ENCODE data around the gene PROC.

DNA sequence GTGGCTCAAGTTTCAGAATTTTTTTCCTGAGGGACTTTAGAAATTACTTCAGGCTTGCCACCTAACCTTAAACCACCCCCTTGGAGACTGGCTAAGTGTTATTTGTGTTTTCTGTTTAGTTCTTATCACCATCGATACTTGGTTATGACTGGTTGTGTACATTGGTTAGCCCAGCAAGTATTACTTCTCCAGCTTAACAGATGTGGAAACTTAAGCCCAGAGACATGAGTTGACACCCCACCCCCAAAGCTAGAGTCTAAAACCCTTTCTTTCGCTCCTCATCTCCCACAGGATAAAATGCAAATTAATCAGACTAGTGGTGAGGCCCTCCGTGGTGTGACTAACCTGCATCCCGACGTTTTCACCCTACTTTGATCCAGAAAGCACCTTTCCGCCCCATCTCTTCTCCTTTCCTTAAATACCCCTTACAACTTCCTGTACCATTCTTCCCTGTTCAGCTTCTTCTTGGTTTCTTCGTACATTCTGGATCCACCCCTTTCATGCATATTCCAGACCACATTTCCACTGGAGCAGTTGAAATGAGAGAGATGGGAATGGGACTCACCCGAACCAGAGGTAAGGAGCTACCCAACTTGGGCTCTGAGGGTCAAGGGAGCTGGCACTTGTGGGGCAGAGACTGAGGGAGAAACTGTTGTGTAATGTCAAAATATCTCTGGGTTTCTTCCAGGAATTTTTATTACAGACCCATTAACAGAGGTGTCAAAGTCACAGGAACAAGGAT lies 29.6 kb upstream of the PROC start:
- TF ChIP-seq FOXA1 (IDR thresholded peaks at IDR 0.05) (no peak), ARNT (IDR thresholded peaks at IDR 0.05) (no peak), SP1 (IDR thresholded peaks at IDR 0.05) (no peak), ELF4 (IDR thresholded peaks at IDR 0.05) (no peak)

Data from HEK293T (cell line).